ENCODE measurements around the gene KLK1.
"Not testable (repeated sequence)": the region's sequence is repeated elsewhere in the genome, so short reads cannot be mapped to it uniquely, and the experiment has no call there.

Gene KLK1

GRCh38 chr19:50812474-50812873 is 11.1 kb downstream of the KLK1 start:
- DNase-seq: no peak

- not testable (repeated sequence) for DNase-seq
Observed at GRCh38 chr19:50811622-50812238, 11.9 kb downstream of the KLK1 start.

GRCh38 chr19:50808856-50809255 is 14.7 kb downstream of the KLK1 start:
- DNase-seq: no peak

- DNase-seq: peak; percentile 92 to 94
Observed at GRCh38 chr19:50804420-50805272, 18.9 kb downstream of the KLK1 start.

- no peak for DNase-seq
Observed at GRCh38 chr19:50803633-50804419, 19.8 kb downstream of the KLK1 start.

DNA sequence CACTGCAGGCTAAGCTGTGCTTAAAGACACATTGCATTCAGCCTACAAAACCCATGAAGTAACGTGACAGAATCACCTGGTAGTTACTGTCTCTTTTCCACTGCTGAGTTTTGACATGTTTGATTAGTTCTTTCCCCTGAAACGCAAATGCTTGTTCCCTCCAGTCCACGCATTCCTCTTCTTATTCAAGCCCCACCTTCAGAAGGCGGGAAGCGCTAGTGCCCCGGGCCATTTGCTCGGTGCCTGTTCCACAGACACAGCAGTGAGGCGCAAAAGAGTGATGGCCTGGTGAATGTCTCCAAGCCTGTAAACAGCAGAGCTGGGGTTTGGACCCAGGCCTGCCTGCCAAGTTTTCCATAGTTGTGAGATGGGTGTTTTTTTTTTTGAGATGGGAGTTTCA is 22.5 kb downstream of the KLK1 start:
- no peak for DNase-seq

GRCh38 chr19:50799547-50799851 is 24.1 kb downstream of the KLK1 start:
- DNase-seq: no peak

DNA sequence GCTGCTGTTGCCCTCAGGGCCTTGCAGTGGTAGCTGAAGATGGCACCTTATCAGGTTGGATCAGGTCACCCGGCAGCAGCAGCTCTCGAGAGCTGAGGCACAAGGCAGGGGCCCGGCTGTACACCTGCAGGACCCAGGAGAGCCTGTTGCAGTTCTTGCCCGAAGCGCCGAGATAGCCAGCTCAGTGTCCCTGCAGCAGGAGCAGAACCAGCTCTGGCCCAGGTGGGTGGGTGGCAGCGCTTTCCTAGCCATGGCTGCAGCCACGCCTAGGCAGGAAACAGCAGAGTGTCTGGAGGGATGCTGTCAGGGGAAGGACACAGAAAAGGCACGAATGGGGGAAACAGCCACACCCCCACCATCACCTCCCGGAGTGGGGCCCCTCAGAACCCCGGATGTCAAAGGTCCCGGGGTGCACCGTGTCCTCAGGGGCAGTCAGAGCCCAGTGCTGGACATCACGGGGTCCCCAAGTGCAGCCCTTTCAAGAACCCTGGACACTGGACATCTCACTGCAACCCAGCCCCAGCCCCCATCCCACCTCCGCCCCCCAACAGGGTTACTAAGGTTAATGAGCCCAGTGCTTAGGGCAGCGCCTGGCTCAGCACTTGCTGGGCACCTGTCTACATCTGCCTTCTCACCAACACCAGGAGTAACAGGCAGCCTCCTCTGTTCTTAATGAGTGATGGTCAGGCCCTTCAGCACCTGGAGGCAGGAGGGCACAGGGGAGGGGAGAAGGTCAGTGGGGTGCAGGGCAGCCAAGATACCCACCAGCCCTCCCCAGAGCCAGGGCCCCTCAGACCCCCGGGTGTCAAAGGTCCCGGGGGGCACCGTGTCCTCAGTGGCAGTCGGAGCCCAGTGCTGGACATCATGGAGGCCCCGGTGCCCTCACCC is 24.7 kb downstream of the KLK1 start:
- no peak for DNase-seq

- no peak for DNase-seq
Observed at GRCh38 chr19:50797781-50798658, 25.6 kb downstream of the KLK1 start.

GRCh38 chr19:50797429-50797780 is 26.2 kb downstream of the KLK1 start:
- DNase-seq: no peak

GRCh38 chr19:50796634-50797428 is 26.8 kb downstream of the KLK1 start:
- no peak for DNase-seq

DNA sequence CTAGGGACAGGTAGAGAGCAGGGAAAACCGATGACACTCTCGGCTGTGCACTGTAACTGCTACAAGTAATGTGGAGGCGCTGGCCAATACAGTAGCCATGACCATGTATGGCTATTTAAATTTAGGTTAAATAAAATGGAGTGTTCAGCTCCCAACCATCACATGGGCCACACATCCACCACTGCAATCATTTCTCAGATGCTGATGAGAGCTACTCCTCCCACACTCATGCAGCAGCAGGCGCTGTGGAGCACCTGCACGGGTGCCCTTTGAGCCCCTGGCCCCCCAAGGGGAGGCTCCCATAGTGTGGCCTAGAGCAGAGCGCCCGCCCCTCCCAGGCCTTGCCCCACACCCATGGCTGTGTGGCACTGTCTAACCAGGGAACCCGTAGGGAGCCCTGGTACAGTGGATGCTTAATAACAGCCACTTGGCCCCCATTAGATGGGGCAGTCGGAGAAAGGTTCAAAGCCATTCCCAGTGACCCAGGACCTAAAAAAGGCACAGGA is 27.4 kb downstream of the KLK1 start:
- no peak for DNase-seq

DNA sequence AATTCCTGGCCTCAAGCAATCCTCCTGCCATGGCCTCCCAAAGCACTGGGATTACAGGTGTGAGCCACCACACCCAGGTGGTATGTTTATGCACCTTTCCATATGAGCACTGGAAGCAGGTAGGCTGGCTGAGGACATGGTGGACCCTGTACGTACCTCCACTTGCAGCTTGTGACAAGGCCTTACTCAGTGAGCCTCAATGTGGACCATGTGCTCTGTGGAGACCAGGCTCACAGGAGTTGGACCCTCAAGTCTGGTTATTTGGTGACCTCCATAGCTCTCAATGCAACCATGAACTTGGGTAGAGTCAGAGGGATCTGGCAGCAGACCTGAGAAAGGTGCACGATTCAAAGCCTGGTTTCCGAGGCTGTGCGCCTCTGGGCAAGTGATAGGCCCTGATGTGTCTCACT is 27.9 kb downstream of the KLK1 start:
- no peak for DNase-seq

DNA sequence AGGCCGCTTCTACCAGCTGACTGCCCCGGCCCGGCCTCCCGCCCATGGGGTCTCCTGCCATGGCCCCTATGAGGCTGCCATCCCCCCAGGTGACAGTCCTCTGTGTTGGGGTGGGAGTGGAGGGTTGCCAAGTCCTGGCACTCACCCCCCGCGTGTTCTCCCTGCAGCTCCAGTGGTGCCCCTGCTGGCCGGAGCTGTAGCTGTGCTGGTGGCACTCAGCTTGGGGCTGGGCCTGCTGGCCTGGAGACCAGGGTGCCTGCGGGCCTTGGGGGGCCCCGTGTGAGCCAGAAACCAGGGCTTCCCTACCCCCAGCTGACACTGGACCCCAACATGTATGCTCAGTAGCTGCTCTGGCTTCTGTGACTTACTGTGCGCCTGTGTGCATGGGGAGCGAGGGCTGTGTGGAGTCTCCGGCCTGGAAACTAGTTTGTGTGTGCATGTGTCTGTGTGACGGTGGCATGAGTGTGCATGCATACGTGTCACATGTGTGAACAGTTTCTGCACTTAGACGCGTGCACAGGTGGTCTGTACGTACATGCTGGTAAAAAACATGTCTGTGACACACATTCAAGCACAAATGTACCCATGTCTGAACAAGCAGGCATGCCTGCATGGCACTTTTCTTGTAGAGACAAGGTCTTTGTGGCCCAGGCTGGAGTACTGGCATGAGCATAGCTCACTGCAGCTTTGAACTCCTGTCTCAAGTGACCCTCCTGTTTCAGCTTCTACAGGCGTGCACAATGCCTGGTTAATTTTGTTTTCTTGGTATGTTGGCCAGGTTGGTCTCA is 28.5 kb downstream of the KLK1 start:
- DNase-seq: no peak

GRCh38 chr19:50794074-50794875 is 29.3 kb downstream of the KLK1 start:
- no peak for DNase-seq

GRCh38 chr19:50793558-50794065 is 30.0 kb downstream of the KLK1 start:
- DNase-seq: no peak

- no peak for DNase-seq
Observed at GRCh38 chr19:50792272-50793250, 31.0 kb downstream of the KLK1 start.

Data from cerebellar nuclear complex (tissue), 1 donor.